GM23338 (cell line): ENCODE results near the gene OSBPL10.

ENCODE experiments used
- CREB1 ChIP-seq: fragments of 250-450 bp; sonication (Bioruptor Pico); IDR thresholded peaks from 2 replicates; pipeline ENCODE4 v1.5.0; 2020; ENCODE audit warnings: low read depth, mild to moderate bottlenecking, moderate library complexity
- ETS1 ChIP-seq: IDR thresholded peaks from 2 replicates; pipeline ENCODE4 v1.6.1; 2016; ENCODE audit warnings: antibody characterized with exemption
- EZH2 ChIP-seq: fragments of 200-600 bp; sonication (generic); IDR thresholded peaks from one replicate; pipeline ENCODE4 v1.8.0; 2017; ENCODE audit warnings: antibody characterized with exemption, mild to moderate bottlenecking, low read depth; ENCODE audit not compliant: unreplicated experiment
- EZH2phosphoT487 ChIP-seq: fragments of 200-600 bp; sonication (generic); IDR thresholded peaks from one replicate; pipeline ENCODE4 v1.8.1; 2018; ENCODE audit warnings: antibody characterized with exemption; ENCODE audit not compliant: unreplicated experiment
- JUNB ChIP-seq: IDR thresholded peaks from one replicate; pipeline ENCODE4 v1.6.1; 2016; ENCODE audit warnings: antibody characterized with exemption; ENCODE audit not compliant: unreplicated experiment
- POLR2AphosphoS5 ChIP-seq: IDR thresholded peaks from 2 replicates; pipeline ENCODE4 v1.6.1; 2016; ENCODE audit warnings: antibody characterized with exemption, low read depth
- REST ChIP-seq: IDR thresholded peaks from one replicate; pipeline ENCODE4 v1.6.1; 2018; ENCODE audit warnings: antibody characterized with exemption; ENCODE audit not compliant: unreplicated experiment
- TF ChIP-seq, protein P1 (sequence below), 2 experiments: fragments of 200-600 bp in 1 of 2; sonication (generic) in 1 of 2; conservative IDR thresholded peaks; 2 replicates each; pipeline versions ENCODE4 v1.5.1 to v1.6.1; 2016 to 2017; ENCODE audit warnings: antibody characterized with exemption in 2 of 2, low read depth in 2 of 2, mild to moderate bottlenecking in 2 of 2, moderate library complexity in 1 of 2

DNA sequence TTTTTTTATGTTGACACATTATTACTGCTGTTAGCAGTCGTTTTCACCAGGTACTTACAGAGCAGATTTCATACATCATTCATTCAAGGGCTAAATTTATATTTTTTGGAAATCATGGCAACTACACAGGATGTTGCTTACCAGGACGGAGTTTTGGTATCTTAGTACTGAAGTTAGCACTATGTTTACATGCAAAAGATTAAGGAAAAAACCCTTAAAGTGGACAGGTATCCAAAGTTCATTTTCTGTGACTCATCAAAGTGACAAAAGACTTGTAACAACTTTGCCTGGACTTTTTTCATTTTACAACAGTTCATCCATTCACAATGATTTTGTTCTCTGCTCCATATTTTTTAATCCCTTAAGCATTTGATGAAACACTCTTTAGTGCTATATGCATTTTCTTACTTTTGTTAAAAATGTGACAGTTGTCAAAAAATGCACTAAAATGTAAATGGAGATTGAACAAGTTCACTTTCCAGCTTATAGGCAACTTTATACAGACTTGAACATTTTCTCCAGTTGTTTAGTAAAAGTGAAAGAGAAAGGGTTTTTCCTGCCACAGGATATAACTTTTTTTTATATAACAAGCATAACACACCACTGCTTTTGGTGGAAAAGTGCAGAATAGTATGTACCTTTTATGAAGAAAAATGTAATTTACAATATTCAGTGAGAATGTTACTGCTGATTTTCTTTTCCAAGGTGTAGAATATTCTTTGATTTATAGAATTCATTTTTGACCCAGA lies 344.2 kb downstream of the OSBPL10 start:
- no peak for TF ChIP-seq EZH2phosphoT487
- TF ChIP-seq, protein P1, sequence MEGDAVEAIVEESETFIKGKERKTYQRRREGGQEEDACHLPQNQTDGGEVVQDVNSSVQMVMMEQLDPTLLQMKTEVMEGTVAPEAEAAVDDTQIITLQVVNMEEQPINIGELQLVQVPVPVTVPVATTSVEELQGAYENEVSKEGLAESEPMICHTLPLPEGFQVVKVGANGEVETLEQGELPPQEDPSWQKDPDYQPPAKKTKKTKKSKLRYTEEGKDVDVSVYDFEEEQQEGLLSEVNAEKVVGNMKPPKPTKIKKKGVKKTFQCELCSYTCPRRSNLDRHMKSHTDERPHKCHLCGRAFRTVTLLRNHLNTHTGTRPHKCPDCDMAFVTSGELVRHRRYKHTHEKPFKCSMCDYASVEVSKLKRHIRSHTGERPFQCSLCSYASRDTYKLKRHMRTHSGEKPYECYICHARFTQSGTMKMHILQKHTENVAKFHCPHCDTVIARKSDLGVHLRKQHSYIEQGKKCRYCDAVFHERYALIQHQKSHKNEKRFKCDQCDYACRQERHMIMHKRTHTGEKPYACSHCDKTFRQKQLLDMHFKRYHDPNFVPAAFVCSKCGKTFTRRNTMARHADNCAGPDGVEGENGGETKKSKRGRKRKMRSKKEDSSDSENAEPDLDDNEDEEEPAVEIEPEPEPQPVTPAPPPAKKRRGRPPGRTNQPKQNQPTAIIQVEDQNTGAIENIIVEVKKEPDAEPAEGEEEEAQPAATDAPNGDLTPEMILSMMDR (conservative IDR thresholded peaks at IDR 0.05; ENCODE audit: low read depth in 2 of 2): no peak
- no peak for TF ChIP-seq REST
- no peak for TF ChIP-seq EZH2
- no peak for TF ChIP-seq POLR2AphosphoS5
- no peak for TF ChIP-seq CREB1
- no peak for TF ChIP-seq JUNB
- no peak for TF ChIP-seq ETS1
